ENCODE measurements around the gene BTG1.
"Not testable (repeated sequence)": the region's sequence is repeated elsewhere in the genome, so short reads cannot be mapped to it uniquely, and the experiment has no call there.

Gene BTG1

GRCh38 chr12:92147491-92147890 lies 1.8 kb upstream of the BTG1 start:
- DNase-seq: peak; percentile 22

DNA sequence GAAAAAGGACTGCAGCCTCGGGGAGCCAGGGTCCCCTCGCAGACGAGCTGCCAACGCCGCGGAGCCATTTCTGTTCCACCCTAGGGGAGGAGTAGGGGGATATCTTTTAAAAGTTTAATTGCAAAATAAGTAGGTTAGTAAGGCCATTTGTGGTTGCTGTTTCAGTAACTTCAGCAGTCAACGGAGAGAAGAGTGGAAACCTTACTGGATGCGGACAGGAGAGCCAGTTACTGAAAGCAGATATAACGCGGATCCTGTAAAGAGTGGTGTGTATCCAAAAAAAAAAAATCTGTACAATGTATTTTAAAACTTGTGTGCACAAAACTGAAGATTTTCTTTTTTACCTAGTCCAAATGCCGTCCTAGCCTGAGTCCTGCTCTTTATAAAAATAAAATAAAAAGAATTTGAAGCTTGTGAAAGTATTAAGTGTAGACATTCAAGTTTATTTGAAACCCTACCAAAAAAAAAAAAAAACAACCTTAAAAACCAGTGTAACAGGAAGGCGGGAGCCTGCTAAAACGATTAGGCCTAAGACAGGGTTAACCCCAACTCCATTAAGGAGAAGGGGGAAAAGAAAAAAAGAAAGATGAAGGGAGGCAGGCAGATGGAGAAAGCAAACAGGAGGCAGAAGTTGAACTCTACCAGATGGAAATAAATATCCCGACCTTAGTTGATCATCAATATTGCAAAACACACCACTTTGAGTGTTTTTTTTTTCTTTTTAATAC lies 1.0 kb upstream of the BTG1 start:
- DNase-seq: peak; percentile 80

GRCh38 chr12:92145481-92145730 lies 240 bp downstream of the BTG1 start:
- DNase-seq: no peak

- DNase-seq: peak; percentile 92
Measured at GRCh38 chr12:92144631-92145480, 790 bp downstream of the BTG1 start.

DNA sequence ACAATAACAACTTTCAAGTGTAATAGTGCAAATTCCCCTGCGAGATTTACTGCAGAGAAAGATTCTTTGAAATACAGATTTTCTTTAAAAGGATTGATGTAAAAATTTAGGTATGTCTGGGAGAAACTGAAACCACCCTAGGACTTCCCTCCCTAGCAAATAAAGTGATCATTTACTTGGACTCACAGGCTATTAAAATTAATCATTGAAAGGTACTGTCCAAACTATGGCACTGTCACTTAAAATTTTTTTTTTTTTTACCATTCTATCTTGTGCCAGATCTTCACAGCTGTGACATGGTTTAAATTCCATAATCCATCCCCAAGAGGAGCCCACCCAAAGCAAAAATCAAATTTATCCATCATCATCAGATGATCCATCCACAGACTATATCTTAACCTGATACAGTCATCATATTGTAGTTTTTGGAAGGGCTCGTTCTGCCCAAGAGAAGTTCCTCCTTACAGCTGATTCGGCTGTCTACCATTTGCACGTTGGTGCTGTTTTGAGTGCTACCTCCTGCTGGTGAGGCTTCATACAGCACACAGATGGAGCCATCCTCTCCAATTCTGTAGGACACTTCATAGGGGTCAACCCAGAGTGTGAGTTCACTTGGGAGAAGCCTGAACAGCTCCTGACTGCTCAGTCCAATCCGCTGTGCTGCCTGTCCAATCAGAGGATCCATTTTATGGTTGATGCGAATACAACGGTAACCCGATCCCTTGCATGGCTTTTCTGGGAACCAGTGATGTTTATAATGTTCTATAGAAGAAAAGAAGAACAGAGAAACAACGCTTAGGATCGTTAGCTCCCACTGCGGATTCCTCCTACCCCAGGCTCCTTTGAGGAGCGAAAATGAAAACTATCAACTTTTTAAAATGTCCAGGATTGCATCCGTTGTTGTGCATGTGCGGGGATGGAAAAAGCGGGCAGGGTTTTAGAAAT lies 1.7 kb downstream of the BTG1 start:
- peak; percentile 93 for DNase-seq

DNA sequence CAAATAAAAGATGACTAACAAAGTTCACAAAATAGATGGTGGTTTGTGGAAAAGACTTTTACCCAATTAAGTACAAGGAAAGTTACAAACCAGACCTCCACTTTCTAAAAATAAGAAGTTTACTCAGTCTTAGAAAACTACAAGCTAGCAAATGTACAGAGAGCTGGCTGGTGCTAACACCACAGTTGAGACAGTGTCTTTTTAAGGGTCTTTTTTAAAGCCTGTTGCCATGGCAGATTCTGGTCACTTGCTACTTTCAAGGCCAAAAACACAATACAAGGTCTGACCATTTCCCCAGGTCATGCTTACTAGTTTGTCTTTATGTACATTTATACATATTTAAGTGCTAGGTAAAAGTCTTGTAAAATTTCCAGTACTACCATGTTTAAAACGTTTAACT lies 2.4 kb downstream of the BTG1 start:
- peak; percentile 13 for DNase-seq

DNA sequence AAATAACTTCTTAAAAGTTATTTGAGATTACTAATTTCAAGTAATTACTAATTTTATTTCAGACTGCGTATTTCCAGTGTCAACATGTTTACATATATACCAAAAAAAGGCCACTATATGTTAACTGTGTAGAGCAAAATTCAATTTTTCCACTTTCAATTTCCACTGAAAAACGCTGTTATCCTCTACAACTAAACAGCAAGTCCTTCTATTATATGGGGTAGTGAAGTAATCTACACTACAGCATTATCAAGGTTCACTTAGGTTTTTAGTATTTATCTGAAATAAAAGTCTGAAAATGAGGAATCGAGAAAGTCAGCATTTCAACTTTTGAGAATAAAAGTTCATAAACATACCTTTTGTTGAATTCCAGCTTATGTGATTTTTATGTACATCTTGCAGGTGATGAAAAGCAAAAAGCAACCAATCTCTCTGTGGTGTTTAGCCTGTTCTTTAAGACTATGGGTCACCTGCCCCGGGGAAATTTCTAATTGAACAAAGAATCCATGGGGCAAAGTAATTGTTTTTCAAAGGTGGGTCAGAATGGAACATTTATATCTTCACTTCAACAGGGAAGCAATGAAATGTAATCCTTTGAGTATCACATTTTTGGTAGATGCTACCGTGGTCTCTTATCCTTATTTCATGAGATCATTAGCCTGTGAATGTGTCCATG lies 3.3 kb downstream of the BTG1 start:
- no peak for DNase-seq

- peak; percentile 21 for DNase-seq
Measured at GRCh38 chr12:92141591-92142121, 4.0 kb downstream of the BTG1 start.

DNA sequence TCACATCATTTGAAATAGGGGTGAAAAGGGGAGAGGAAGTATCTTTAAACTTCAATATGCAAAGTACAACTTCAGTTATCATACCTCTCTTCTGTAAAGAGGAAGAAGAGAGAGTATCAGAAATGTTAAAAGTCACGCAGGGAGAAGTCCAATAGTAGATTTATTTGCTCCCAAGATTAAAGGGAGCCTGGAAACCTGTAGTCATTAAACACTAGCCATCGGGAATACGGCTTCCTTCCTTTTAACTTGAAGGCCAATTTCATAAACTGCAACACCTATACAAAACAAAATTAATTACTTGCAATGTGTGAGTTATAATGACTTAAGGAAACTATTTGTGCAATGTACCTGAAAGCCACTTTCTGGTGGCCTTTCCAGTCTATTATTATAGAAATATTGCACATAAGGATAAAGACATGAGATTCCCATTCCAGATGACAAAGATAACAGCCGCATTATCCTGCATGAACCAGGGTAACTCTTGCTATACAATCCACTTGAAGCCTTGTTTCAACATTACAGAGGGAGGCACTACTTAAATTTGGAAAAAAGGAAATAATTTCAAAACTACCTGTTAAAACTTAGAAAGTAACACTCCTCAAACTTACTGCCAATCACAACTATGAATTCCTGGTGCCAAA lies 4.6 kb downstream of the BTG1 start:
- peak; percentile 38 for DNase-seq

GRCh38 chr12:92140156-92140555 lies 5.5 kb downstream of the BTG1 start:
- no peak for DNase-seq

DNA sequence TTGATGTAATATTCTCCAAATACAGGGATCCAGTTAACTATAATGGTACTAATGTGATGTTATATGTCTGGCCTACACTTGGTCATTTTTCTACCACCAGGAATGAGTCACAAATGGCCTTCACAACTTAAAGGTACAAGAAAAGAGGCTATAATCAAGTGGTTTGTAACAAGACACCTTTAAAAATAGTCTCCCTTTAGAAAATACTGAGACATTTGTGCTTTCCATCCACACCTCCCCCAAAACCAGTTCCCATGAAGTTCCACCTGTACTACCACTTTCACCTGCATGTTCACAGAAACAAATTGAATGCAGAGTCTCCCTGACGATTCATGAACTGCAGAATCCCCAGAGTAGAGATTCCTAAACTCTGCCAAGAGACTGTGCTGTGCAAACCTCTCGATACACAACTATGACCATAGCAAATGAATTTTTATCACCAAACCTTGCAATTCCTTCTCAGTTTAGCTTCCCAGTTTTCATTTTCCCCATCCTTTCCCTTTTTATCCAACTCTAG lies 6.0 kb downstream of the BTG1 start:
- DNase-seq: no peak

GRCh38 chr12:92138626-92139025 lies 7.0 kb downstream of the BTG1 start:
- DNase-seq: no peak

DNA sequence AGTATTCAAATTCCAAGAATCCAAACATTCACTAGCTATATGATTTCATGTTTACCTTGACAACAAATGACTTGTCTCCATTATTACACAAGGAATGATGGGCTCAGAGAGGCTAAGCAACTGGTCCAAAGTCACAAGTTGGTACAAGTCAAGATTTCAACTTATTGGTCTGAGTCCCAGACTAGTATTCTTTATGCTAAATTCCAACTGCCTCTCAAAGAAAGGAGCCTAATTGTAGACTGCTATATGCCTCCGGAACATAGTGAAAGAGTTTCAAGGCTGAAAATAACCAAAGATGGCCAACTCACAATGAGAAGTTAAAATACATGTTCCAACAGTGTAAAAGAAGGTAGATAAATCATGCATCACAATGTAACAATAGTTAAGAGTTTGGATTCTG lies 7.5 kb downstream of the BTG1 start:
- DNase-seq: no peak

DNA sequence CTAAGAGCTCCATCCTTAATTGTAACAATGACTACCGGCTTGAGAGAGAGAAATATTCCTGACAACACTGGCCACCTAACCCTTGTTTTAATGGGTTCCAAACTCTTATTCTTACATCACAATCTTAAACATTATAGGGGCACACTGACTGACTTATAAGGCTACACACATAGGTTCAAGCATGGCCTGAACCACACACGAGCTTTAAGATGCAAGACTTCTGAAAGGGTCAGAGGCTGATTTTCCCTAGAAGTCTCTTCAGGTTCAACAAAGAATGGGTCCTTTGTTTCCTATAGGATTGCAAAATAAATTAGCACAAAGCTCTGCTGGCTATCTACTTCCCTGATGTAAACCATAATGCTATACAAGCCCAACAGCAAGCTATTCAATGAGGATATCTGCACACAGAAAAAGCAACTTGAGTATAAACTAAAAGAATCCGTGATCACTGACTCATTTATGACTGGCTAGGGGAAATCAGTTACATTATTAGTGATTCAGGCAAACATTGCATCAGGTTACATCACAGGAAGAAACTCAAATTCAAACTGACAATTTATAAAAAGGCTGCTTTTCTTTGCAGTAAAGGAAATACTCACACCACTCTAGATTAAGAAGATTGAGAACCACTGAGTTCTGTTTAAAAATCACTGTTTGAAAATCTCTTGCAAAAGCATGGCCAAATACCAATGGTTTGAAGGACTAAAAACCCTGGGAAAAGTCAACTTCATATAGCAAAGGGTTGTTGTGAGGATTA lies 8.5 kb downstream of the BTG1 start:
- no peak for DNase-seq

DNA sequence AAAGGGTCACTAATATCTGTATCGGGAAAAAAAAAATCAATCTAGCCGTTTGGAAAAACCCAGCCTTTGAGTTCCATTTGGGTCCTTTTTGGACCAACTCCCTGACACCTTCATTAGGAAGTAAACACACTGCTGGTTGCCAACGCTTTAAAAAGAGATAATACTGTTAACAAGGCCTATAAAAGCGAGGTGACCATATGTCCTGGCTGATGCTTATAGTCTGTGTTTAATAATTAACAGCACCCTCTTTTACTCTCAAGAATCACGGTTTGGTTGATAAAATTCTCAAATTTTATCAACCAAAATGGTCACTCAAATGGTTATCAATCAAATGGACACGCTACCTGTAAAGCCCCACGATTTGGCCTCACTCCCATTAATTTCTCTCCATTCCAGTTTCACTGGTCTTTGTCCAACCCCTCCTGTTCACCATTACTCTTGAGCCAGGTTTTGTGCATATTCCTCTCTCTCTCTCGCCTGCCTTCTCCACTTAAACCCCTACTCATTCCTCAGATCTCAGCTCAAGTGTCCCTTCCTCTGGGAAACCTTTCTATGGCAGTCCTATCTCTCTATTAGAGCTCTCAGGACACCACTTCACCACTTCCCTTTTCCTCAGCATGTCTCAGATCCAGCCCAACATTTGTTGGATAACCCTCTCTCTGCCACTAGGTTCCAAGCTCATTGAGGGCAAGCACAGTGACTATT lies 9.5 kb downstream of the BTG1 start:
- DNase-seq: no peak

DNA sequence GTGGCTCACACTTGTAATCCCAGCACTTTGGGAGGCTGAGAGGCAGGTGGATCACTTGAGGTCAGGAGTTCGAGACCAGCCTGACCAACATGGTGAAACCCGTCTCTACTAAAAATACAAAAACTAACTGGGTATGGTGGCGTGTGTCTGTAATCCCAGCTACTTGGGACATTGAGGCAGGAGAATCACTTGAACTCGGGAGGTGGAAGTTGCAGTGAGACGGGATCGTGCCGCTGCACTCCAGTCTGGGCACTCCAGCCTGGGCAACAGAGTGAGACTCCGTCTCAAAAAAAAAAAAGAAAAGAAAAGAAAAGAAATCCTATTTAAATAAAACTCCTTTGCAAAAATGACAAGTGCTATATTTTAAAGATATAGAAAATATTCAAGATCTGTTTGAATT lies 10.1 kb downstream of the BTG1 start:
- DNase-seq: not testable (repeated sequence)

- DNase-seq: no peak
Measured at GRCh38 chr12:92134638-92135274, 10.9 kb downstream of the BTG1 start.

- DNase-seq: no peak
Measured at GRCh38 chr12:92133795-92134637, 11.6 kb downstream of the BTG1 start.

- no peak for DNase-seq
Measured at GRCh38 chr12:92133171-92133570, 12.5 kb downstream of the BTG1 start.

Measured in NCI-H82 (cell line).